Activated CD4-positive, alpha-beta T cell treated with anti-CD3 and anti-CD28 coated beads, Interleukin-2, Interleukin-6, amounts not matched to agents 100 ng/mL and 50 ng/mL, durations not matched to agents 16 hours and 8 hours (primary cell): ENCODE measurements around the gene BAG3.
"Not testable (repeated sequence)": the region's sequence is repeated elsewhere in the genome, so short reads cannot be mapped to it uniquely, and the experiment has no call there.

Source experiments
- DNase-seq: peaks from one replicate; pipeline ENCODE4 v3.0.0-alpha.2; 2020

The BAG3 gene

DNA sequence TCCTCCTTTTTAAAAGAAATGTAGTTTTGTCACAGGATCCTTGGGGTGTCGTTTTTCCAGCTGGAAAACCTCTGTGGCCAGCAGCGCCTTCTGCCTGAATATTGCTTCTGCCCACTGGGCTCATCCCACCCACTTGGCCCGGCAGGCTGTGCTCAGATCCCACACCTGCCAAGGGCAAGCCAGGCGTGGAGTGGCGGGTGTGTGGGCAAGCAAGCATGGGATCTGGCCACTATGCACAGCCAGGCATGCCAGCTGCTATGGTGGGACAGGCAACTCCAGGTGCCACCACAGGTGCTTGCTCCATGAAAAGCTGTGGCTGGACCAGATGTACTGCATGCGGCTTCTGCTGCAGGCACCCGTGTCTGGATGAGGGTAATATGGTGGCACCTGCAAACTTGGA lies 43.4 kb downstream of the BAG3 start:
- no peak for DNase-seq

DNA sequence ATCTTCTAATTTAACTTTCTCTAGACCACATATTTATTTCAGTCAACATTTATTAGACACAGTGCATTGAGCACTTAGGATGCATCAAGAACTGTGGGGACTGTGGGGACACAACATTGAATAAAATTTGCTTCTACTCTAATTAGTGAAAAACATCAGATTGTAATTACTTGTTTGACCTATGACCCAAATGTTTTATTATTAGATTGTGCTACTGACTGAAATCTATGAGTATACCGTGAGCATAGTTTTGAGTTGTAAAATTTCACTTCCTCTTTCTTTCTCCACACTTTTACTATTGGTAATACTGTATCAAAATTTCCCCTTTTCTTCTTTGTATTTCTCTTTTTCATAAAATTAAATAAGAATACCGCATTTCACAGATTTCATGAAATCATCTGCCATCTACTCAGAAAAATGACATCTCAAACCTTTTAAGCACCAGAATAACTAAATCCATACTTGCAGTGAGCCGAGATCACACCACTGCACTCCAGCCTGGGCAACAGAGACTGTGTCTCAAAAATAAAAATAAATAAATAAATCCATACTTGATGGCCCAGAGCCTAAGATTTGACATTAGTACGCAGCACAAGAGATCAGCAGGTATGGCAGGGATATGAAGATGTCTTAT lies 49.3 kb downstream of the BAG3 start:
- DNase-seq: no peak

- DNase-seq: no peak
Observed at GRCh38 chr10:119701861-119702260, 50.7 kb downstream of the BAG3 start.

DNA sequence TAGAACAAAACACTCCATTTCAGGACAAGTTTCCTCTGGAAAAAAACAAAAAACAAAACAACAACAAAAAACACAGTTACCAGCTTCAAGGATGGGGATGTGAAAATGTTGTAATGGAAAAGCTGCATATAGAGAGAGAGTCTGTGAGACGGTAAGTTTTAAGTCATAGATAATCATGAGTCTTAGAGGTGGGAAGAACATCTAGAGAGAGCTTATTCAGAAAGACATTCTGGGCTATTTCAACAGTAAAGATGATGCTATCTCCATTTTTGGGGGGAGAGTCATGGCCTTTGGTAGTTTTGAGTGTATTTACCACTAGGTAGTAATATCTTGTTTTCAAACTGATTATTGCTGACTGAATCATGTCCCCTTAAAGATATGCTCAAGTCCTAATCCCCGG lies 51.4 kb downstream of the BAG3 start:
- DNase-seq: peak; percentile 44

DNA sequence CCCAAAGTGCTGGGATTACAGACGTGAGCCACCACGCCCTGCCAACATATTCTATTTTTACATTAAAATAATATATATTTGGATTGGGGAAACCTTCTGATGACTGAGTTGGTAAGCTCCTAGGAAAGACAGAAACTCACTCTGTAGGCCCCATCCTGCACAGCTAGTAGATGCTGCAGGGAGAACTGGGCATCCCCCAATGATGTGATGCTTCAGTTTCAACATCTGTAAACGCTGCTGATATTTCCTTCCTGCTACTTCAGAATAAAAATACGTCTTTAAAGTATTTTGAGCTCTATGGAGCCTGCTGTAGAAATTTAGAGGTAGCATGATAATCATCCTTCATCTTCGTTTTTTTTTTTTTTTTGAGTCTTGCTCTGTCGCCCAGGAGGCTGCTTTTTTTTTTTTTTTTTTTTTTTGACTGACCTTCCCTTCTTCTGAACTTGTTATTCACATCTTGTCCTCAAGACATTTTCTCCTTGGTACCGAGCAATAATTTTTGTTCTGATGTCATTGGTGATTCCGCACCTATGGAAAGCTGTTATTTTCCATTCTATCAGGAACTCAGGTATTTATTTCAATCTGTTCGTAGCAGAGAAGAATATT lies 52.8 kb downstream of the BAG3 start:
- DNase-seq: peak; percentile 44

DNA sequence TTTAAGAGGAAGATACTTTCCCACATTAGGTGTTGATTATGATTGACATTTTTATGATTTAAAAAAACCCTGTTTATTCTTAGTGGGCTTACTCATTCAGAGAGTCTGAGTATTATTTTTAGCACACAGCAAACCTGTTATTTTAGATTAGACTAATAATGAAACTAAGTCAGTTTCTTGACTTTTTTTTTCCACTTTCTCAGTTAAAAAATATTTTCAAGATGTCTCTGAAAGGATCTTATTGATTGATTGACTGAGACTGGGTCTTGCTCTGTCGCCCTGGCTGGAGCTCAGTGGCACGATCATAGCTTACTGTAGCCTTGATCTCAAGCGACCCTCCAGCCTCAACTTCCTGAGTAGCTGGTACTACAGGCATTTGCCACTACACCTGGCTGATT lies 54.3 kb downstream of the BAG3 start:
- DNase-seq: peak; percentile 67

- no peak for DNase-seq
Observed at GRCh38 chr10:119706521-119707278, 55.5 kb downstream of the BAG3 start.

GRCh38 chr10:119707331-119707730 lies 56.2 kb downstream of the BAG3 start:
- peak; percentile 42 for DNase-seq

DNA sequence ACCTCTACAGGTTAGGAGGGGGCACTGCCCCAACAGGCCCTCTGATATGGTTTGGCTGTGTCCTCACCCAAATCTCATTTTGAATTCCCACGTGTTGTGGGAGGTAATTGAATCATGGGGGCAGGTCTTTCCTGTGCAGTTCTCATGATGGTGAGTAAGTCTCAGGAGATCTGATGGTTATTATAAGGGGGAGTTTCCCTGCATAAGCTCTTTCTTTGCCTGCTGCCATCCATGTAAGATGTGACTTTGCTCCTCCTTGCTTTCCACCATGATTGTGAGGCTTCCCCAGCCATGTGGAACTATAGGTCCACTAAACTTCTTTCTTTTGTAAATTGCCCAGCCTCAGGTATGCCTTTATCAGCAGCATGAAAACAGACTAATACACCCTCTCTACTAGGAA lies 59.8 kb downstream of the BAG3 start:
- not testable (repeated sequence) for DNase-seq

DNA sequence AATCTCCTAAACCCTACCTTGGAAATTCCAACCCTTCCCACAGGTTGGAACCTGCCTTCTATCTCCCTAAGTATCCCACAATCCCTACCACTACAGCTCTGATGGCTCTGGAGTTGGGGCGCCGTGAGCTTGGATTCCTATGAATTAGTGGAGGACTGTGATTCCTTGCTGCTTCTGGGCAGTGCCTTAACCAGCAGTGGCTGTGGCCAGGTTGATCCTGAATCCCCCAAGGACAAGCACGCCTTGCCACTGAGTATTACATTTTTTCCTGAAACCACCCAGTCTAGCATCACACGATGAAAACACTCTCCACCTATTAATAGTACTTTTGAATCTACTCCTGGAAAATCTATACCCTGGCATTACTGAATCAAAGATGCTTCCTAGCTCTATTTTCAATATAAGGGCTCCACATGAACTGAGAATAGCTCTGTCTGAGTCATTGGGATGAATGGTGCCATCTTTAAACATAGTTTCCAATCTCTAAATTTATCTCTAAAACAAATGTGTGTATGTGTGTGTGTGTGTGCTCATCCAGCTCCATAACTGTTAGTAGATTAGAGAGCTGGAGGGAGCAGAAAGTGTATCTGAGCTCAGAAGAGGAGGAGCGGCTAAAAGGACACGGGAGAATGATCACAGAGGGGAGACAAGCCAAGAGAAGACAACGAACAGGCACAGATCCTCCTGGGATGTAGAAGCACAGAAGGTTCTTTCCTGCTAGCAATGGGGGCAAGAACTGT lies 62.7 kb downstream of the BAG3 start:
- no peak for DNase-seq

- DNase-seq: no peak
Observed at GRCh38 chr10:119714484-119714816, 63.3 kb downstream of the BAG3 start.

GRCh38 chr10:119715628-119716505 lies 64.7 kb downstream of the BAG3 start:
- DNase-seq: no peak

GRCh38 chr10:119723161-119723560 lies 72.0 kb downstream of the BAG3 start:
- DNase-seq: no peak

GRCh38 chr10:119723624-119724023 lies 72.4 kb downstream of the BAG3 start:
- no peak for DNase-seq

- DNase-seq: no peak
Observed at GRCh38 chr10:119724593-119725516, 73.7 kb downstream of the BAG3 start.

DNA sequence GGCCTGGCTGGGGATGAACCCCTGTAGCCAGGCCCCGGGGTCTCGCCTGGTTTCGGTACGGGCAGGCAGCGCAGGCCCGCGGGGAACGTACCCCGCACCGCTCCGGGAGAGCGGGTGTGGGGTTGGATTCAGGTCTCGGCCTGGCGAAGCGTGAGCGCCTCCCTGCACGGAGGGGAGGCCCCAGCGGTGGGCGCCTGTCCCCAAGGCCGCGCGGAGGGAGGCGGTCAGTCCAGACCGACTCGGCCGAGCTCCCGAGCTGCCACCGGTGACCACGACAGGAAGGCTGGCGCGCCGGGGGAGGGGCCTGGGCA lies 74.3 kb downstream of the BAG3 start:
- DNase-seq: no peak

GRCh38 chr10:119725828-119726675 lies 74.9 kb downstream of the BAG3 start, which contains the start of gene INPP5F:
Gene INPP5F (plus strand): TSS chr10:119726050. CDS start chr10:119726263, 213 bp downstream.
- DNase-seq: peak; percentile 100

DNA sequence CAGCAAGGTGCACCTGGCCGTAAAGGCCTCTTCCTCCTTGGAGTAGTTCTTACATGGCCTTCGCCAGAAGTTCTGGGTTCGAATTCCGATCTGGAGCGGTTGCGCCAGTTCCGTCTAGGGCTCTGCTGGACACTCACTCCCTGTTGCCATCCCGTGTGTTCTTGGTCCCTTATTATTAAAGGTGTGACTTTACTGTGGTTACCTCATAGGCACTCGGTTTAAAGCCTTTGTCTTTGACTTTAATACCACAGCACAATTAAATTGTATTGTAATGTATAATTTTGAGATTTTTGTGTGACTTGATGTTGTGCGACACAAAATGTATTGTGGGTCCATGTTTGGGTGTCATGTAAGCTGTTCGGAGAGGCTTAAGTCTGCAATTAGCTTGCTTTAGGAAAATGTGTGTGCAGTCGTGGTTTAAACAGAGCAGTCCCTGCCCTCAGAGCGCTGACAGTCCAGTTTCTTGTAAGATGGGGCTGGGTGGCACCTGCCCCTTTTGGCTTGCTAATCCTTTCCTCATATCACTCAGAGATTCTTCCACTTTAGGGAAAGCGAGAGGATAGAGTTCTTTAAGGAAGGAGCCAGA lies 75.6 kb downstream of the BAG3 start:
- DNase-seq: no peak
